ENCODE results near the gene TMEM14C.

GRCh38 chr6:10722570-10722819, 375 bp upstream of the TMEM14C start:
- TF ChIP-seq, protein P1, sequence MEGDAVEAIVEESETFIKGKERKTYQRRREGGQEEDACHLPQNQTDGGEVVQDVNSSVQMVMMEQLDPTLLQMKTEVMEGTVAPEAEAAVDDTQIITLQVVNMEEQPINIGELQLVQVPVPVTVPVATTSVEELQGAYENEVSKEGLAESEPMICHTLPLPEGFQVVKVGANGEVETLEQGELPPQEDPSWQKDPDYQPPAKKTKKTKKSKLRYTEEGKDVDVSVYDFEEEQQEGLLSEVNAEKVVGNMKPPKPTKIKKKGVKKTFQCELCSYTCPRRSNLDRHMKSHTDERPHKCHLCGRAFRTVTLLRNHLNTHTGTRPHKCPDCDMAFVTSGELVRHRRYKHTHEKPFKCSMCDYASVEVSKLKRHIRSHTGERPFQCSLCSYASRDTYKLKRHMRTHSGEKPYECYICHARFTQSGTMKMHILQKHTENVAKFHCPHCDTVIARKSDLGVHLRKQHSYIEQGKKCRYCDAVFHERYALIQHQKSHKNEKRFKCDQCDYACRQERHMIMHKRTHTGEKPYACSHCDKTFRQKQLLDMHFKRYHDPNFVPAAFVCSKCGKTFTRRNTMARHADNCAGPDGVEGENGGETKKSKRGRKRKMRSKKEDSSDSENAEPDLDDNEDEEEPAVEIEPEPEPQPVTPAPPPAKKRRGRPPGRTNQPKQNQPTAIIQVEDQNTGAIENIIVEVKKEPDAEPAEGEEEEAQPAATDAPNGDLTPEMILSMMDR (IDR thresholded peaks at IDR 0.05): no peak
- TF ChIP-seq POLR2A (IDR thresholded peaks at IDR 0.05): no peak
- TF ChIP-seq POLR2AphosphoS5 (IDR thresholded peaks at IDR 0.05): no peak
- no peak for TF ChIP-seq EP300 (IDR thresholded peaks at IDR 0.05)
